Neural cell (in vitro differentiated cells): ENCODE data around the gene PER2. TPM values are rescaled to one million over a fixed set of nuclear protein-coding genes. Genes with fewer than 3 reads are reported as not detected.
A peak's percentile ranks its signal among the peaks of the same experiment; 100 is the strongest.

Experiments used
- H2AFZ ChIP-seq: fragments of 200-600, 300-800 bp; sonication (generic), shearing (Covaris generic); 2 replicates; pipeline ENCODE4 v1.6.0; 2014; ENCODE audit warnings: low read depth, mild to moderate bottlenecking, antibody characterized with exemption, low read length, moderate library complexity
- H3F3A ChIP-seq: fragments of 200-600 bp; shearing (Covaris generic); 2 replicates; pipeline ENCODE4 v1.6.1; 2016; ENCODE audit warnings: mild to moderate bottlenecking, moderate library complexity, mixed read lengths, antibody characterized with exemption, low read length; ENCODE audit not compliant: insufficient read depth, poor library complexity, severe bottlenecking
- H3K27ac ChIP-seq: fragments of 200-600, 300-800 bp; sonication (generic), shearing (Covaris generic); 2 replicates; pipeline ENCODE4 v1.5.1; 2014; ENCODE audit warnings: mild to moderate bottlenecking, low read length, moderate library complexity
- H3K27me3 ChIP-seq: fragments of 300-800, 200-600 bp; sonication (generic), shearing (Covaris generic); 2 replicates; pipeline ENCODE4 v1.6.0; 2014; ENCODE audit warnings: mild to moderate bottlenecking, low read depth, low read length, moderate library complexity; ENCODE audit not compliant: insufficient read depth
- H3K36me3 ChIP-seq: fragments of 300-800, 200-600 bp; sonication (generic), shearing (Covaris generic); 2 replicates; pipeline ENCODE4 v1.5.1; 2014; ENCODE audit warnings: mild to moderate bottlenecking, antibody characterized with exemption, low read length, moderate library complexity; ENCODE audit not compliant: insufficient read depth
- H3K4me2 ChIP-seq: fragments of 300-800, 200-600 bp; sonication (generic), shearing (Covaris generic); 2 replicates; pipeline ENCODE4 v1.6.0; 2014; ENCODE audit warnings: mild to moderate bottlenecking, low read length
- H3K4me3 ChIP-seq: fragments of 300-800, 200-600 bp; sonication (generic), shearing (Covaris generic); 2 replicates; pipeline ENCODE4 v1.5.1; 2014; ENCODE audit warnings: mild to moderate bottlenecking, low read length, moderate library complexity
- H3K79me2 ChIP-seq: fragments of 200-600 bp; shearing (Covaris generic); replicated peaks from 2 replicates; pipeline ENCODE4 v1.6.0; 2014; ENCODE audit warnings: mild to moderate bottlenecking, low read length, moderate library complexity; ENCODE audit not compliant: insufficient read depth
- H3K9ac ChIP-seq: fragments of 300-800, 200-600 bp; sonication (generic), shearing (Covaris generic); 2 replicates; pipeline ENCODE4 v1.6.1; 2016; ENCODE audit warnings: mild to moderate bottlenecking, low read length, mixed read lengths
- H3K9me2 ChIP-seq: fragments of 200-600 bp; shearing (Covaris generic); 2 replicates; pipeline ENCODE4 v1.6.1; 2016; ENCODE audit warnings: mild to moderate bottlenecking, low read length, mixed read lengths; ENCODE audit not compliant: insufficient read depth
- H3K9me3 ChIP-seq: fragments of 200-600, 300-800 bp; sonication (generic), shearing (Covaris generic); 2 replicates; pipeline ENCODE4 v1.6.1; 2016; ENCODE audit warnings: mild to moderate bottlenecking, mixed run types, low read length, moderate library complexity, mixed read lengths
- H4K20me1 ChIP-seq: fragments of 200-600 bp; shearing (Covaris generic); 2 replicates; pipeline ENCODE4 v1.6.1; 2016; ENCODE audit warnings: mild to moderate bottlenecking, mixed run types; ENCODE audit not compliant: insufficient read depth
- EP300 ChIP-seq: fragments of 450-650 bp; conservative IDR thresholded peaks from 2 replicates; pipeline ENCODE4 v1.6.1; 2014; ENCODE audit warnings: antibody characterized with exemption, mild to moderate bottlenecking, moderate library complexity; ENCODE audit not compliant: poor library complexity, severe bottlenecking
- EZH2 ChIP-seq: fragments of 200-600, 300-800 bp; shearing (Covaris generic), sonication (generic); IDR thresholded peaks from 2 replicates; pipeline ENCODE4 v1.6.1; 2014; ENCODE audit warnings: antibody characterized with exemption, low read length, borderline replicate concordance, mild to moderate bottlenecking; ENCODE audit not compliant: insufficient read depth, poor library complexity, severe bottlenecking
- MXI1 ChIP-seq: fragments of 450-650 bp; conservative IDR thresholded peaks from 2 replicates; pipeline ENCODE4 v1.6.1; 2014; ENCODE audit warnings: antibody characterized with exemption, mild to moderate bottlenecking; ENCODE audit not compliant: poor library complexity, severe bottlenecking
- POLR2AphosphoS5 ChIP-seq: IDR thresholded peaks from 2 replicates; pipeline ENCODE4 v1.6.1; 2012
- RAD21 ChIP-seq: fragments of 450-650 bp; conservative IDR thresholded peaks from 2 replicates; pipeline ENCODE4 v1.6.1; 2014; ENCODE audit warnings: antibody characterized with exemption, mild to moderate bottlenecking, moderate library complexity
- SMC3 ChIP-seq: fragments of 450-650 bp; conservative IDR thresholded peaks from 2 replicates; pipeline ENCODE4 v1.6.1; 2014; ENCODE audit warnings: antibody characterized with exemption, mild to moderate bottlenecking, moderate library complexity; ENCODE audit not compliant: poor library complexity
- TAF1 ChIP-seq: IDR thresholded peaks from 2 replicates; pipeline ENCODE4 v1.6.1; 2012; ENCODE audit warnings: low read depth
- polyA plus RNA-seq: library from polyadenylated mRNA; depleted of rRNA; stranded (reverse); fragments of >200 nt; gene quantifications from 2 replicates; pipeline ENCODE4 v1.2.3, GENCODE V29; 2014
- TF ChIP-seq, protein P1 (sequence below): IDR thresholded peaks from 2 replicates; pipeline ENCODE4 v1.6.1; 2012; ENCODE audit warnings: borderline replicate concordance
- TF ChIP-seq, protein P2 (sequence below): fragments of 450-650 bp; IDR thresholded peaks from 2 replicates; pipeline ENCODE4 v1.5.1; 2014; ENCODE audit warnings: antibody characterized with exemption, mild to moderate bottlenecking, moderate library complexity; ENCODE audit not compliant: poor library complexity, severe bottlenecking

Gene PER2
- polyA plus RNA-seq, 1 donor from 2014 or later: 3.2 TPM

DNA sequence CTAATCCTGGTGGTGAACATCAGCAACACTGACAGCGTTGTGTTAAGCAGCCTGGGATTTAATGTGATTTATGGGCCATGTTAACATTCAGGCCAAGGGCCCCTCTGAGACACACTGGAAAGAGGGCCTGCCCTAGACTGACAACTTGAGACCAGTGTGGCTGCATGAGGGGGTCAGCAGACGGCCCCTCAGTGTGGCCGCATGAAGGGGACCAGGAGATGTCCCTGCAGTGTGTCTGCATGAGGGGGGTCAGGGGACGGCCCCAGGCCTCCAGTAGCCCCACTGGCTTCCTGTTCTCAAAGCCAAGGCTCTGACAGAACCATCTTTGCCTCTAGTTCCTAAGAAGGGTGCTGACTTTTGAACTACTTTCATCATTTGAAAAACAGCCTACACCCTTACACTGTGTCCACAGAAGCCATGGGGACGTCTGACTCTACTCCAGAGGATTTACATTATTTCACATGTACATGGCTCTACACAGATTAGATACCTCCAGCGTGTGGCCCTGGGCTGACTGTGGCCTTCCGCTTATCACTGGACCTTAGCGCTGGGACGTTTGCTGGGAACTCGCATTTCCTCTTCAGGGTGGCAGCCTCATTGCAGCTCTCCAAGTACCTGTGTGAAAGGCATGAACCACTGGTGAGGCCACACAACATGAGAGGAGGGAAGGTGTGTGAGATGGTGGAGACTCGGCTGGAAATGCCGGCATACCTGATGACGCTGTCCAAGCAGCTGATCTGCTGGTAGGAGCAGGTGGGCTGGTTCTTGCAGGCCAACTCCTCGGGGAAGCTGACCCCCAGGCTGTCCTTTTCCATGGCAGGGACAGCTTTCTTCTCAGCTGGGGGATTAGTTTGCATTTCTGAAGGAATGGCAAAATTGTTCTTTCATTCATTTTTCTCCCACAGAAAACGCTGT lies 30.4 kb downstream of the PER2 start:
- Histone ChIP-seq H3K4me3 (no peak overlapping the region), H3K4me2 (no peak overlapping the region), H3K9me3 (no peaks in the 10 kb centered on the region), H3K27ac (no peak overlapping the region), H3K27me3 (no peaks in the 10 kb centered on the region), H3K9me2 (no peaks in the 10 kb centered on the region), H4K20me1 (no peaks in the 10 kb centered on the region), H2AFZ (no peak overlapping the region), H3K79me2 (no peaks in the 10 kb centered on the region), H3K36me3 (no peaks in the 10 kb centered on the region), H3F3A (no peaks in the 10 kb centered on the region), H3K9ac (no peak overlapping the region)
- TF ChIP-seq, protein P1, sequence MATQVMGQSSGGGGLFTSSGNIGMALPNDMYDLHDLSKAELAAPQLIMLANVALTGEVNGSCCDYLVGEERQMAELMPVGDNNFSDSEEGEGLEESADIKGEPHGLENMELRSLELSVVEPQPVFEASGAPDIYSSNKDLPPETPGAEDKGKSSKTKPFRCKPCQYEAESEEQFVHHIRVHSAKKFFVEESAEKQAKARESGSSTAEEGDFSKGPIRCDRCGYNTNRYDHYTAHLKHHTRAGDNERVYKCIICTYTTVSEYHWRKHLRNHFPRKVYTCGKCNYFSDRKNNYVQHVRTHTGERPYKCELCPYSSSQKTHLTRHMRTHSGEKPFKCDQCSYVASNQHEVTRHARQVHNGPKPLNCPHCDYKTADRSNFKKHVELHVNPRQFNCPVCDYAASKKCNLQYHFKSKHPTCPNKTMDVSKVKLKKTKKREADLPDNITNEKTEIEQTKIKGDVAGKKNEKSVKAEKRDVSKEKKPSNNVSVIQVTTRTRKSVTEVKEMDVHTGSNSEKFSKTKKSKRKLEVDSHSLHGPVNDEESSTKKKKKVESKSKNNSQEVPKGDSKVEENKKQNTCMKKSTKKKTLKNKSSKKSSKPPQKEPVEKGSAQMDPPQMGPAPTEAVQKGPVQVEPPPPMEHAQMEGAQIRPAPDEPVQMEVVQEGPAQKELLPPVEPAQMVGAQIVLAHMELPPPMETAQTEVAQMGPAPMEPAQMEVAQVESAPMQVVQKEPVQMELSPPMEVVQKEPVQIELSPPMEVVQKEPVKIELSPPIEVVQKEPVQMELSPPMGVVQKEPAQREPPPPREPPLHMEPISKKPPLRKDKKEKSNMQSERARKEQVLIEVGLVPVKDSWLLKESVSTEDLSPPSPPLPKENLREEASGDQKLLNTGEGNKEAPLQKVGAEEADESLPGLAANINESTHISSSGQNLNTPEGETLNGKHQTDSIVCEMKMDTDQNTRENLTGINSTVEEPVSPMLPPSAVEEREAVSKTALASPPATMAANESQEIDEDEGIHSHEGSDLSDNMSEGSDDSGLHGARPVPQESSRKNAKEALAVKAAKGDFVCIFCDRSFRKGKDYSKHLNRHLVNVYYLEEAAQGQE: no peak
- TF ChIP-seq, protein P2, sequence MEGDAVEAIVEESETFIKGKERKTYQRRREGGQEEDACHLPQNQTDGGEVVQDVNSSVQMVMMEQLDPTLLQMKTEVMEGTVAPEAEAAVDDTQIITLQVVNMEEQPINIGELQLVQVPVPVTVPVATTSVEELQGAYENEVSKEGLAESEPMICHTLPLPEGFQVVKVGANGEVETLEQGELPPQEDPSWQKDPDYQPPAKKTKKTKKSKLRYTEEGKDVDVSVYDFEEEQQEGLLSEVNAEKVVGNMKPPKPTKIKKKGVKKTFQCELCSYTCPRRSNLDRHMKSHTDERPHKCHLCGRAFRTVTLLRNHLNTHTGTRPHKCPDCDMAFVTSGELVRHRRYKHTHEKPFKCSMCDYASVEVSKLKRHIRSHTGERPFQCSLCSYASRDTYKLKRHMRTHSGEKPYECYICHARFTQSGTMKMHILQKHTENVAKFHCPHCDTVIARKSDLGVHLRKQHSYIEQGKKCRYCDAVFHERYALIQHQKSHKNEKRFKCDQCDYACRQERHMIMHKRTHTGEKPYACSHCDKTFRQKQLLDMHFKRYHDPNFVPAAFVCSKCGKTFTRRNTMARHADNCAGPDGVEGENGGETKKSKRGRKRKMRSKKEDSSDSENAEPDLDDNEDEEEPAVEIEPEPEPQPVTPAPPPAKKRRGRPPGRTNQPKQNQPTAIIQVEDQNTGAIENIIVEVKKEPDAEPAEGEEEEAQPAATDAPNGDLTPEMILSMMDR: no peak
- TF ChIP-seq RAD21 (no peak), EP300 (no peak), EZH2 (no peak), MXI1 (no peak), TAF1 (no peak), POLR2AphosphoS5 (no peak), SMC3 (no peak)

DNA sequence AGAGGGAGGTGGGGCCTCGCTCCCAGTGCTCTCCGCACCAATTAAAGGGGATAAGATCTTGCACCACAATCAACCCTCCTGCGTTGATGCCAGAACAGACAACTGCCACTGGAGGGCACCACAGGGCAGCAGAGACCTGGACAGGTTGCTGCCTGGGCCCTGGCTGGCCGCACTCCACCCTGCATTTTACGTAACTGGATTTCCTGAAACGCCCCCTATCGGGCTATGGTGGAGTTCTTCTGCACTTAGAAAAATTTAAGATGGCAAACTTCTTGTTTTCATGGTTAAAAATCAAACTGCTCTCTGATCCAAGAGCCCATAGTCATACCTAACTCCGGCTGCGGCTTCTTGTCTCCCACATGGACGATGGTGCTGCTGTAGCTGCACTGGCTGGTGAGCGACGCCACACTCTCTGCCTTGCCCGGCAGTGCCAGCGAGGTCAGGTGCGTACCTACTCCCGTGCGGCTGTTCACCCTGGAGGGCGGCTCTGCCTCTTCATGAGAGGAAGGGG lies 31.8 kb downstream of the PER2 start:
- Histone ChIP-seq H4K20me1 (no peaks in the 10 kb centered on the region), H3K4me3 (no peak overlapping the region), H3K4me2 (no peak overlapping the region), H3K27ac (no peak overlapping the region), H2AFZ (no peak overlapping the region), H3K27me3 (no peaks in the 10 kb centered on the region), H3K9ac (no peak overlapping the region), H3K36me3 (no peaks in the 10 kb centered on the region), H3K79me2 (no peaks in the 10 kb centered on the region), H3F3A (no peaks in the 10 kb centered on the region), H3K9me2 (no peaks in the 10 kb centered on the region), H3K9me3 (no peaks in the 10 kb centered on the region)
- TF ChIP-seq, protein P2: peak; percentile 76
- TF ChIP-seq TAF1 (no peak), EP300 (no peak), MXI1 (no peak), POLR2AphosphoS5 (no peak), EZH2 (no peak), SMC3 (peak; percentile 69), RAD21 (peak; percentile 70)
- TF ChIP-seq, protein P1: no peak
